ENCODE measurements around the gene IPMK.

Gene IPMK

DNA sequence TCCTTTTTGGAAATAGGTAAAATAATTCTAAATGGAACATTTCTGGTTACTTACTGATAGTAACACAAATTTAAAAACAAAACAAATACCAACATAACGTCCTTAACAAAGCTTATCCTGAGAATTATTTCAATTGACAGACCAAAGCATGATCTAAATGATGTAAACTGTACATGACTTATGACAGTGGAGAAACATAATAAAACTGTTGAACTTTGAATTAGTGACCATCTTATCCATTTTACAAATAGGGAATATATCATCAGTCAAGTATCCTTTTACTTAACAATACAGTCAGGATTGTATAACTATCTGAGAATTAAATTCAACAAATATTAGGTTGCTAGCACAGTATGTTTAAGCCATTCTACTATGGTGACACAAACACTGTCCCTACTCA is 2.4 kb downstream of the IPMK start:
- no peaks in the 10 kb centered on the region for H3K27me3 ChIP-seq (ENCODE audit: insufficient read depth, poor library complexity, severe bottlenecking)
- DNase-seq (ENCODE audit: low read depth in 1 of 2, low spot score in 1 of 2) = no peak
- TF ChIP-seq GABPA (IDR thresholded peaks at IDR 0.05; ENCODE audit: low read depth) (no peak), POLR2AphosphoS5 (IDR thresholded peaks at IDR 0.05; ENCODE audit: low read depth) (no peak), CTCF (IDR thresholded peaks at IDR 0.05; ENCODE audit: insufficient read depth, low read length) (no peak), SPI1 (IDR thresholded peaks at IDR 0.05; ENCODE audit: borderline replicate concordance, low read depth) (no peak)
- TF ChIP-seq, protein P1, sequence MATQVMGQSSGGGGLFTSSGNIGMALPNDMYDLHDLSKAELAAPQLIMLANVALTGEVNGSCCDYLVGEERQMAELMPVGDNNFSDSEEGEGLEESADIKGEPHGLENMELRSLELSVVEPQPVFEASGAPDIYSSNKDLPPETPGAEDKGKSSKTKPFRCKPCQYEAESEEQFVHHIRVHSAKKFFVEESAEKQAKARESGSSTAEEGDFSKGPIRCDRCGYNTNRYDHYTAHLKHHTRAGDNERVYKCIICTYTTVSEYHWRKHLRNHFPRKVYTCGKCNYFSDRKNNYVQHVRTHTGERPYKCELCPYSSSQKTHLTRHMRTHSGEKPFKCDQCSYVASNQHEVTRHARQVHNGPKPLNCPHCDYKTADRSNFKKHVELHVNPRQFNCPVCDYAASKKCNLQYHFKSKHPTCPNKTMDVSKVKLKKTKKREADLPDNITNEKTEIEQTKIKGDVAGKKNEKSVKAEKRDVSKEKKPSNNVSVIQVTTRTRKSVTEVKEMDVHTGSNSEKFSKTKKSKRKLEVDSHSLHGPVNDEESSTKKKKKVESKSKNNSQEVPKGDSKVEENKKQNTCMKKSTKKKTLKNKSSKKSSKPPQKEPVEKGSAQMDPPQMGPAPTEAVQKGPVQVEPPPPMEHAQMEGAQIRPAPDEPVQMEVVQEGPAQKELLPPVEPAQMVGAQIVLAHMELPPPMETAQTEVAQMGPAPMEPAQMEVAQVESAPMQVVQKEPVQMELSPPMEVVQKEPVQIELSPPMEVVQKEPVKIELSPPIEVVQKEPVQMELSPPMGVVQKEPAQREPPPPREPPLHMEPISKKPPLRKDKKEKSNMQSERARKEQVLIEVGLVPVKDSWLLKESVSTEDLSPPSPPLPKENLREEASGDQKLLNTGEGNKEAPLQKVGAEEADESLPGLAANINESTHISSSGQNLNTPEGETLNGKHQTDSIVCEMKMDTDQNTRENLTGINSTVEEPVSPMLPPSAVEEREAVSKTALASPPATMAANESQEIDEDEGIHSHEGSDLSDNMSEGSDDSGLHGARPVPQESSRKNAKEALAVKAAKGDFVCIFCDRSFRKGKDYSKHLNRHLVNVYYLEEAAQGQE (IDR thresholded peaks at IDR 0.05; ENCODE audit: insufficient replicate concordance, low read depth) = no peak
- H3K4me3 ChIP-seq (replicated peaks; ENCODE audit: insufficient read depth, low read length) = peak overlapping the region; percentile 83; the same call in 1 of the 2 replicates
- H3K27ac ChIP-seq (replicated peaks) = peak overlapping the region; percentile 96

GRCh38 chr10:58264780-58265179 is 2.9 kb downstream of the IPMK start:
- Histone ChIP-seq H3K27me3 (ENCODE audit: insufficient read depth, poor library complexity, severe bottlenecking) (no peaks in the 10 kb centered on the region), H3K4me3 (replicated peaks; ENCODE audit: insufficient read depth, low read length) (no peak overlapping the region), H3K27ac (replicated peaks) (peak overlapping the region; percentile 96)
- TF ChIP-seq, protein P1 (IDR thresholded peaks at IDR 0.05; ENCODE audit: insufficient replicate concordance, low read depth) = no peak
- peak; percentile 52 for TF ChIP-seq SPI1 (IDR thresholded peaks at IDR 0.05; ENCODE audit: borderline replicate concordance, low read depth)
- DNase-seq (ENCODE audit: low read depth in 1 of 2, low spot score in 1 of 2) = no peak

GRCh38 chr10:58262766-58263165 is 4.9 kb downstream of the IPMK start:
- no peaks in the 10 kb centered on the region for H3K27me3 ChIP-seq (ENCODE audit: insufficient read depth, poor library complexity, severe bottlenecking)
- no peak for DNase-seq (ENCODE audit: low read depth in 1 of 2, low spot score in 1 of 2)
- TF ChIP-seq CTCF (IDR thresholded peaks at IDR 0.05; ENCODE audit: insufficient read depth, low read length) (no peak), POLR2AphosphoS5 (IDR thresholded peaks at IDR 0.05; ENCODE audit: low read depth) (no peak), GABPA (IDR thresholded peaks at IDR 0.05; ENCODE audit: low read depth) (no peak), SPI1 (IDR thresholded peaks at IDR 0.05; ENCODE audit: borderline replicate concordance, low read depth) (no peak)
- TF ChIP-seq, protein P1 (IDR thresholded peaks at IDR 0.05; ENCODE audit: insufficient replicate concordance, low read depth) = no peak
- no peak overlapping the region for H3K27ac ChIP-seq (replicated peaks)
- no peak overlapping the region for H3K4me3 ChIP-seq (replicated peaks; ENCODE audit: insufficient read depth, low read length)
